GM21619 (cell line): Measurements from ENCODE around the gene B3GALT6.
"Not testable (repeated sequence)": the region's sequence is repeated elsewhere in the genome, so short reads cannot be mapped to it uniquely, and the experiment has no call there.

ENCODE experiments used
- ATAC-seq: cut with Tn5 transposase; IDR thresholded peaks from one replicate; pipeline ENCODE4 v1.9.1; 2021; ENCODE audit not compliant: unreplicated experiment

Gene B3GALT6

GRCh38 chr1:1242461-1243265, 10.6 kb downstream of the B3GALT6 start:
- no peak for ATAC-seq

DNA sequence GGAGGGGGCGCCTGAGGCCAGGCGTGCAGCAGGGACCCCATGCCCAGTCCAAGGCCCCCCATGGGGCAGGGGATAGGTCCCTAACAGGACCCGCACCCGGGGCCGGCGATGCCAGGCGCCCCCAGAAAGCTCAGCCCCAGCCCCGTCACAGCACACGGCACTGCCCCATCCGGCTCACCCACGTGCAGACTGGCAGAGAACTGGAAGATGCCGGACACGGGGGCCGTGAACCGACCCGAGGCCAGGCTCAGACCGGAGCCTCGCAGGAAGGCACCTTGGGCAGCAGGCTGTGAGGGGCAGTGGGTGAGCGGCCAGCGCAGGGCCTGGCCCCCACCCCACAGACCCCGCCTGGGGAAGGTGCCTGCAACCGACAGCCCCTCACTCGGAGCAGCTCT, 11.2 kb downstream of the B3GALT6 start:
- ATAC-seq, result no peak

- no peak for ATAC-seq
Measured at GRCh38 chr1:1243807-1244191, 11.8 kb downstream of the B3GALT6 start.

GRCh38 chr1:1244192-1244811, 12.3 kb downstream of the B3GALT6 start:
- no peak for ATAC-seq

- no peak for ATAC-seq
Measured at GRCh38 chr1:1245178-1245816, 13.3 kb downstream of the B3GALT6 start.

DNA sequence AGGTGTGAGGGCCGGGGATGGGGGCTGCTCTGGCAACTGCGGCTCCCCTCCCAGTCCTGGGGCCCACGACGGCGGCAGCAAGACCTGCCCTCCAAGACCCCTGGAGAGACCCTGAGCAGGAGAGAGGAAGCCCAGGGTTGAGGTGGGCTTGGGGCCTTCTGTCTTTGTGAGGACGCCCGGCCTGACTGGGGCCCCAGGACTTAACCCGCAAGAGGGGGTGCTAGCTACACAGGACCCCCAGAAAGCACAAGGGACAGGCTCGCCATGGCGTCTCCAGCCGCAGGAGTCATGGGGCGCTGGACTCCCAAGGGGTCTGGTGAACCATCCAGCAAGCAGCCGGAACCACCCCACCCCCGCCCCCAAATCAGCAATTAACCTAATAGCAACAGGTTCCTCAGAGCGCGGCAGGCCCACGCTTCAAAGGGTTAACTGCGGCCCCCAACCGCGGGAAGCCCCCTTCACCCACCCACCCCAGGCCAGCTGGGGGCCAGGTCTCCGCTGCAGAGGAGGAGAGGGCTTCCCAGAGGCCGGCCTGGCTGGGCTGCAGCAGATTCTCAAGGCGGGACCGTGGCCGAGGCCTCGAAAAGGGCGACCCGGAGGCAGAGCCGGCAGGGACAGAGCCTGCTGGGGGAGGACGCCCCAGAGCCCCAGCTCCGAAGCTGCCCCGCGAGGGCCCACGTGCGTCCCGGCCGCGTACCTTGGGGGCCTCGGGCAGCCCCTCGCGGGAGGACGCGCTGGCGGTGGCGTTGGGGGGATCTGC, 14.0 kb downstream of the B3GALT6 start:
- no peak for ATAC-seq

DNA sequence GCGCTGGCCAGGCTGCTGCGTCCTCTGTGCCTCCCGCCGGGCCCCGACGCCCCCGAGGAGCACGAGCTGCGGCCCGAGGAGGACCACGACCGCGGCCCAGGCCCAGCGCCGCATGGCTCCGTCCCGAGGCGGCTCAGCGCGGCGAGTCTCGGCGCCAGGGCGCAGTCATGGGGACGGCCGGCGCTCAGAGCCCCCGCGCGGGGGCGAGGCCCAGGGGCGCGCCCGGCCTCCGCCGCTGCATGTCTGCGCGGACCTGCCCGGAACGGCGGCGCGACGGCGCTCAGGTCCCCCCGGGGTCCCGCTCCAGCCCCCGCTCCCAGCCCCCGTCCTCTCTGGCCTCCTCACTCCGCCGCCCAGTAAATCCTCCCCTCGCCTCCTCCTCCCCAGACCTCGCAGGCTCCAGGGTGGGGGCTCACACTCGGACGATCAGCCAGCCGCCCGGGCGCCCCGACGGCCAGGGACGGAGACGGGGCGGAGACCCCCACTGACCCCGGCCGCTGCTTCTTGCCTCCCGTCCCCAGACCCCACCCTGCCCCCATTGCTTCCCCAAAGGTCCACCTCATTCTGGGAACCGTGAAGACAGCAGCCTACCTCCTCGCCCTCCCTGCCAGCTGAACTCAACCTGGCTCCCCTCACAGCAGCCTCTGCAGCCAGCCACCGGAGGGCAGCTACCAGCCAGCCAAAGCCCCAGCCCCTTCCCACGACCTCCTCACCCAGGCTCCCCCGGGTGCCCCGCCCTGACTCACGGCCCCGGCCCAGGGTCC, 14.7 kb downstream of the B3GALT6 start, which contains the start of gene C1QTNF12:
Gene C1QTNF12, minus strand, starts transcription at position 146 of the 764 bp plus-strand sequence. Its CDS starts 32 bp downstream, at position 114.
- ATAC-seq, result no peak

DNA sequence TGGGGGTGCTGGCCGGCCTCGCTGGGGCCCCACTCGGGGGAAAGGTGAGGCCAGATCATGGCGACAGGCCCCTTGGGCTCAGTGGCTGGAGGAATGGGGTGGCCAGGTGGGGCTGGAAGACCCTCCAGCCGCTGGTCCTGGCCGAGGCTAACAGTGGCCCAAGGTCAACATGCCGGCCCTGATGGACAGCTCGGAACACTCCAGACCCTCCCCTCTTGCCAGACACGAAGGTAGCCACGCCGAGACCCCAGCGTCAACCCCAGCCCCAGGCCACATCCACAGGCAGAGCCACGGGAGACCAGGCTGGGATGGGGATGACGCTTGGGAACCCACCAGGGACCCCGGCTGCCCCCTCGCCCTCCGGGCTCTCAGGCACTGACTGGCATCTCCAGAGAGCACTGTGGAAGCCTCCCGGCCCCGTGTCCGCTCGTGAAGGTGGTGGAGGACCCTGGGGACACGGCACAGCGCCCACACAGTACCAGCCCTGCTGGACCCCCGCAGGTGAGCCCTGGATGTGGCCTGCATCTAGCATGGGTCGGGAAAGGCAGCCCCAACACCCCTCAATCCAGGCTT, 15.4 kb downstream of the B3GALT6 start:
- ATAC-seq, result no peak

DNA sequence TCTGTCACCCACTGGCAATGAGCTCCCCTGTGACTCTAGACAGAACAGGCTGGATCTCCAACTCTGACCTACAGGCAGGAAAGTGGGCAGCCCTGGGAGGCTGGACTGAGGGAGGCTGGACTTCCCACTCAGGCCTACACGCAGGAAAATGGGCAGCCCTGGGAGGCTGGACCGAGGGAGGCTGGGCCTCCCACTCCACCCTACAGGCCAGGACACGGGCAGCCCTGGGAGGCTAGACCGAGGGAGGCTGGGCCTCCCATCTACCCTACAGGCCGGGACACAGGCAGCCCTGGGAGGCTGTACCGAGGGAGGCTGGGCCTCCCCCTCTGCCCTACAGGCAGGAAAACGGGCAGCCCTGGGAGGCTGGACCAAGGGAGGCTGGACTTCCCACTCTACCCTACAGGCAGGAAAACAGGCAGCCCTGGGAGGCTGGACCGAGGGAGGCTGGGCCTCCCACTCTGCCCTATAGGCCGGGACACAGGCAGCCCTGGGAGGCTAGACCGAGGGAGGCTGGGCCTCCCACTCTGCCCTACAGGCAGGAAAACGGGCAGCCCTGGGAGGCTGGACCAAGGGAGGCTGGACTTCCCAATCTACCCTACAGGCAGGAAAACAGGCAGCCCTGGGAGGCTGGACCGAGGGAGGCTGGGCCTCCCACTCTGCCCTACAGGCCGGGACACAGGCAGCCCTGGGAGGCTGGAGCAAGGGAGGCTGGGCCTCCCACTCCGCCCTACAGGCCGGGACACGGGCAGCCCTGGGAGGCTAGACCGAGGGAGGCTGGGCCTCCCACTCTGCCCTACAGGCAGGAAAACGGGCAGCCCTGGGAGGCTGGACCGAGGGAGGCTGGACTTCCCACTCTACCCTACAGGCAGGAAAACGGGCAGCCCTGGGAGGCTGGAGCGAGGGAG, 16.2 kb downstream of the B3GALT6 start:
- ATAC-seq, result not testable (repeated sequence)

DNA sequence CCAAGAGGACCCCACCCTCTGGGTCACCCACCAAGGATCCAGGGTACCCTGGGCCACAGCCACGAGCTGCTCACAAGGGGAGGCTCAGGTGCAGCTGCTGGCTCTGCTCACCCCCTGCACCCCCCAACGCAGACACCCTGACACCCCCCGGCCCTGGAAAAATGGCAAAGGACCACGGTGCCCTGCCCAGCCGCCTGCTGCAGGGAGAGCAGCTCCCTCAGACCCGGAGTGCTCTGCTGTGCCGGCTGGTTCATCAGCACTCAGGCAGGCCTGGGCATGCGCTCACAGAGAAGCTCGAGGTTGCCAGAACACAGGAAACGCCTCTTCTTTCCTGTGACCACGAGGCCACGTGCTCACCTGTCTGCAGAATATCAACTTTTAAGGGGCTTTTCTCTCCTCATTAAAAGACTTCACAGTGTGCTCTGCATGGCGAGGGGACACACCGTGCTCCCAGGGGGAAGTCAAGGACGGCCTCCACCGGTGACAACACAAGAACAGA, 18.8 kb downstream of the B3GALT6 start:
- ATAC-seq, result no peak

GRCh38 chr1:1253314-1253713, 21.3 kb downstream of the B3GALT6 start:
- ATAC-seq, result no peak

- no peak for ATAC-seq
Measured at GRCh38 chr1:1253972-1254666, 22.1 kb downstream of the B3GALT6 start.

DNA sequence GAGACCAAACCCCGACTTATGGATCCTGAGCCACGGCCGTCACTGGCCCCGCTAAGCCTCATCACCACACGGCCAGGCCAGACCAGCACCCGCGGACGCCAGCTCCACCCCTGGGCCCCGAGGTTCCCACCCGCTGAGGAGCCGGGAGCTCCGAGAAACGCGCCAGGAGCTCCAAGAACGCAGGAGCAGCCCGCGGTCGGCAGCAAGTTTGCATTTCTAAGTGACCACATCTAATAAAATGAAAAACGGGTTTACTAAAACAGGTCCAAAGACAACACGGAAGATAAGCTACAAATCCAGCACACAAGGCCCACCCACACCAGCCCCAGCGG, 22.6 kb downstream of the B3GALT6 start:
- ATAC-seq, result no peak

DNA sequence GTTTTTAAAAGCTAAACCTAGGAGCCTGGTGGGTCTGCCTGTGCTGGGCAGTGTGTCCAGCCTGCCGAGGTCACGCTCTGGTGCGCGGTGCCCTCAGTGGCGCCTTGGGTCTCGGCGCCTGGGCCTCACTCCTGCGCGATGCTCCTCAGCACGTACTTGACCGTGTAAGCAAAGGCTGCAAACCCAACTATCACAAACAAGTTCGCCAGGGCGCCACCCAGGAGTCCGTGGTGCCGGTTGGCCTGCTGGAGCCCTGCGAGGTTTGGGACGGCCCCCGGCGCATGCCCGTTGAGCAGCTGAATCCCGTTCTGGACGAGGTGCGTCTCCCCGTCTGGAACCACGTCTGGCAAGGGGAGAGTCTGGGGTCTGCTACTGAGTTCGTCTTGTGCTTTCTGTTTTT, 23.0 kb downstream of the B3GALT6 start:
- no peak for ATAC-seq

GRCh38 chr1:1255611-1256010, 23.6 kb downstream of the B3GALT6 start:
- no peak for ATAC-seq

GRCh38 chr1:1256956-1257871, 25.2 kb downstream of the B3GALT6 start:
- ATAC-seq, result no peak

DNA sequence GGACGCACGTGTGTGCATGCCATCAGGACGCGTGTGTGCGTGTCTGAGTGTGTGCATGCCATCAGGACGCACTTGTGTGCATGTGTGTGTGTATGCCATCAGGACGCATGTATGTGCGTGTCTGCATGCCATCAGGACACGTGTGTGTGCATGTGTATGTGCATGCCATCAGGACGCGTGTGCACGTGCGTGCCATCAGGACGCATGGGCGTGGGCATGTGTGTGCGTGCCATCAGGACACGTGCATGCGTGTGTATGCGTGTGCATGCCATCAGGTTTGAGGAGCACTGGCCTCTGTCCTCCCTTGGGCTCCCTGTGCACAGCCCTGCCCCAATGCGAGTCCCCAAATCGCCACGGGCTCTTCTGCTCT, 27.1 kb downstream of the B3GALT6 start:
- ATAC-seq, result no peak

DNA sequence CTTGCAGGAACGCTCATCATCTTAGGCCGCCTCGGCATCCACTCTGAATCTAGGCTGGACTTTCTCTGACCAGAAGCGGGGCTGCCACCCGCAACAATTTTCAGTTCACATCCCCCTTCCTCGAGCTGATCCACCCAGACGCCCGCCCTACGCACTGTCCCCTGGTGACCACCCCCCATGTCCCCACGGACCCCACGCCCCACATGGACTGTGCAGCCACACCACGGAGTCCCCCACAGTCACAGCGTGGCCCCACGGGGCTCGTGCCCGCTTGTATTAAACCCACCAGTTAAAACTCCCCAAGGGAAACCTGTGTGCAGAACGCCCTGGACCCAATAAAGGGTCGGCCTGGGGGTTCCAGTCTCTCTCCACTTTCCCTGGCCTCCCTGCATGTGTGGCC, 27.5 kb downstream of the B3GALT6 start:
- ATAC-seq, result no peak
